Vagina (tissue), 2 donors: ENCODE measurements around the gene PFDN5. TPM values are rescaled to one million over a fixed set of nuclear protein-coding genes. Genes with fewer than 3 reads are reported as not detected.

Experiments
- DNase-seq, 2 donors: peaks; one replicate each; pipeline ENCODE4 v3.0.0-alpha.2; 2017; ENCODE audit errors: extremely low spot score in 2 of 2
- H3K27ac ChIP-seq: fragments of 200-600 bp; sonication (generic); one replicate; pipeline ENCODE4 v1.5.1; 2019
- H3K27me3 ChIP-seq: fragments of 200-600 bp; sonication (generic); one replicate; pipeline ENCODE4 v1.5.1; 2019
- H3K36me3 ChIP-seq, 2 donors: fragments of 200-600 bp; sonication (generic); one replicate each; pipeline ENCODE4 v1.5.1; 2017 to 2019
- H3K4me1 ChIP-seq: fragments of 200-600 bp; sonication (generic); one replicate; pipeline ENCODE4 v1.5.1; 2019
- H3K4me3 ChIP-seq, 2 donors: fragments of 200-600 bp; sonication (generic); 1 replicate in 1 of 2; 2 replicates in 1 of 2; pipeline ENCODE4 v1.5.1; 2016 to 2019
- H3K9me3 ChIP-seq: fragments of 200-600 bp; sonication (generic); one replicate; pipeline ENCODE4 v1.5.1; 2019
- POLR2A ChIP-seq, 2 donors: fragments of 450-650 bp; IDR thresholded peaks; one replicate each; pipeline ENCODE4 v1.6.1; 2017; ENCODE audit warnings: antibody characterized with exemption in 2 of 2, mild to moderate bottlenecking in 2 of 2, moderate library complexity in 2 of 2
- POLR2AphosphoS5 ChIP-seq, 2 donors: sonication (generic); formaldehyde crosslinking; IDR thresholded peaks; one replicate each; pipeline ENCODE4 v1.9.0; 2017; ENCODE audit warnings: antibody characterized with exemption in 2 of 2, mild to moderate bottlenecking in 2 of 2, low read depth in 1 of 2; ENCODE audit not compliant: insufficient read depth in 1 of 2
- intact Hi-C: fragments of 100-400 bp; cut with DNase I; formaldehyde crosslinking; loops from one replicate; pipeline ENCODE4 v1.15.1; 2023
- total RNA-seq: library from RNA; depleted of rRNA; stranded (reverse); fragments of >200 nt; gene quantifications from one replicate; pipeline ENCODE4 v1.2.3, GENCODE V29; 2016
- TF ChIP-seq, protein P1 (sequence below), 3 experiments: fragments of 450-650 bp in 2 of 3; fragments of 200-600 bp in 1 of 3; sonication (generic) in 1 of 3; IDR thresholded peaks; one replicate each; pipeline ENCODE4 v1.5.1; 2017 to 2019; ENCODE audit warnings: antibody characterized with exemption in 3 of 3, mild to moderate bottlenecking in 2 of 3, moderate library complexity in 2 of 3

The PFDN5 gene
- total RNA-seq, 1 donor from 2014 or later: 673 TPM

DNA sequence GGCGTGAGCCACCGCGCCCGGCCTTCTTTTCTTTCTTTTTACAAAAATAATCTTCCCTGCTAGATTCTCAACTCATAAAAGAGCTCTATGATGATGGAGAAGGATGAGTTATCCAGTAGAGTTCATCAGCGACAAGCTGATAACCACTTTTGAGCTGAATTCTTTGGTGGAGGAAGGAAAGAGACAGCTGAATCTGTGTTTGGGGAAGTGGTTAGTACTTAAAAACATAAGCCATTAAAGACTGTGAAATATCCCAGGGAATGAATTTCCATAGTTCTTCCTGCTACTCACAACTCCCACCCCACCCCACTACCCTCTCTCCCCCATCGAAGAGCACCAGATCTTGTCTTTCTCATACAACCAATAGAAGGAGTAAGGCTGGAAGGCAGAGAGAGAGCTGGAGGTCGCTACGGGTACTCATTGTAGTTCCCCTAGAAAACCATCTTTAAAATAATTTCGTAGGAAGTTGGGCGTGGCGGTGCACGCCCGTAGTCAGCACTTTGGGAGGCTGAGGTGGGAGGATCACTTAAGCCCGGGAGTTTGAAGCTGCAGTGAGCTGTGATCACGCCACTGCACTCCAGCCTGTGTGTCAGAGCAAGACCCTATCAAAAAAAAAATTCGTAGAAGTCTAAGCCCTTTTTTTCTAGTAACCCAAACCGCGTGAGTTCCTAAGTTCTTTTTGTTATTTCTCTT, 27.9 kb upstream of the PFDN5 start:
- Histone ChIP-seq H3K4me3 (peak overlapping the region; percentile 47 to 70), H3K36me3 (no peaks in the 10 kb centered on the region), H3K9me3 (no peaks in the 10 kb centered on the region), H3K4me1 (peaks cover 13% of the 10 kb centered on the region), H3K27me3 (no peaks in the 10 kb centered on the region), H3K27ac (peak overlapping the region; percentile 72)
- intact Hi-C loops: no loop called here
- no peak for DNase-seq
- TF ChIP-seq, protein P1, sequence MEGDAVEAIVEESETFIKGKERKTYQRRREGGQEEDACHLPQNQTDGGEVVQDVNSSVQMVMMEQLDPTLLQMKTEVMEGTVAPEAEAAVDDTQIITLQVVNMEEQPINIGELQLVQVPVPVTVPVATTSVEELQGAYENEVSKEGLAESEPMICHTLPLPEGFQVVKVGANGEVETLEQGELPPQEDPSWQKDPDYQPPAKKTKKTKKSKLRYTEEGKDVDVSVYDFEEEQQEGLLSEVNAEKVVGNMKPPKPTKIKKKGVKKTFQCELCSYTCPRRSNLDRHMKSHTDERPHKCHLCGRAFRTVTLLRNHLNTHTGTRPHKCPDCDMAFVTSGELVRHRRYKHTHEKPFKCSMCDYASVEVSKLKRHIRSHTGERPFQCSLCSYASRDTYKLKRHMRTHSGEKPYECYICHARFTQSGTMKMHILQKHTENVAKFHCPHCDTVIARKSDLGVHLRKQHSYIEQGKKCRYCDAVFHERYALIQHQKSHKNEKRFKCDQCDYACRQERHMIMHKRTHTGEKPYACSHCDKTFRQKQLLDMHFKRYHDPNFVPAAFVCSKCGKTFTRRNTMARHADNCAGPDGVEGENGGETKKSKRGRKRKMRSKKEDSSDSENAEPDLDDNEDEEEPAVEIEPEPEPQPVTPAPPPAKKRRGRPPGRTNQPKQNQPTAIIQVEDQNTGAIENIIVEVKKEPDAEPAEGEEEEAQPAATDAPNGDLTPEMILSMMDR (IDR thresholded peaks at IDR 0.05): no peak
- TF ChIP-seq POLR2A (IDR thresholded peaks at IDR 0.05) (no peak), POLR2AphosphoS5 (IDR thresholded peaks at IDR 0.05; ENCODE audit: insufficient read depth in 1 of 2, low read depth in 1 of 2) (no peak)

DNA sequence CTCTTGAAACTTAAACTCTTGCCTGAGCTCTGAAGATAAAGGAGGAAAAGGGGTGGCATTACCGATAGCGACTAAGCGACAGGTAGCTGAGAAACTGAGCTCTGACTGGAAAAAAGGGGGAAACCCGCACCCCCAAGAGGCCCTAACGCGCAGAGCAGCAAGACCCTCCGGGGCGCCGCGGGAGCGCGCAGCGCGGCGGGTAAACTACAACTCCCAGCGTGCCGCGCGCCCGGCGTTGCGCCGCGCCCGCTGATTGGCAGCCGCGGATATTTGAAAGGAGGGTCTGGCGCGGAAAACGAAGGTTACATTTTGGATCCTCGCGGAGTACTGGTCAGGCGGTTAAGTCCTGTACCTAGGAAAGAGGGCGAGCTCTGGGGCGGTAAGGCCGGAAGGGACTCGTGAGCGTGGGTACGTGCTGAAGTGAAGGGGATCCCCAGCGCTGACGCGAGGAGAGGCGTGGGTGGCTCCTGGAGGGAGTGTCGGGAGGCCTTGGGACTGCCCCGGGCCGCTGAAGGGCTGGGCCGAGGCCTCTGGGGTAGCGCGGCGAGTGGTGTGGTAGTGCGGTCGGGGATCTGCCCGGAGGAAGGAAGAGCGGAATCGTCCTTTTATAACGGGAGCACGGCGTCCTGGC, 27.2 kb upstream of the PFDN5 start, which contains the start of gene ESPL1:
TSS of gene ESPL1 (plus strand) at position 301 of the 631 bp plus-strand sequence. CDS start 468 bp downstream, outside the sequence.
- Histone ChIP-seq H3K36me3 (no peaks in the 10 kb centered on the region), H3K4me3 (peak within 1 kb of the TSS; percentile 47 to 70), H3K27ac (peak within 1 kb of the TSS; percentile 72), H3K27me3 (no peaks in the 10 kb centered on the region), H3K4me1 (peaks cover 13% of the 10 kb centered on the region), H3K9me3 (no peaks in the 10 kb centered on the region)
- peak; percentile 66 to 80 for TF ChIP-seq POLR2AphosphoS5 (IDR thresholded peaks at IDR 0.05; ENCODE audit: insufficient read depth in 1 of 2, low read depth in 1 of 2)
- TF ChIP-seq, protein P1 (IDR thresholded peaks at IDR 0.05): peak in 2 of 3 experiments; percentile 28 to 44
- no peak for TF ChIP-seq POLR2A (IDR thresholded peaks at IDR 0.05)
- DNase-seq: no peak
- intact Hi-C loops: no loop called here

DNA sequence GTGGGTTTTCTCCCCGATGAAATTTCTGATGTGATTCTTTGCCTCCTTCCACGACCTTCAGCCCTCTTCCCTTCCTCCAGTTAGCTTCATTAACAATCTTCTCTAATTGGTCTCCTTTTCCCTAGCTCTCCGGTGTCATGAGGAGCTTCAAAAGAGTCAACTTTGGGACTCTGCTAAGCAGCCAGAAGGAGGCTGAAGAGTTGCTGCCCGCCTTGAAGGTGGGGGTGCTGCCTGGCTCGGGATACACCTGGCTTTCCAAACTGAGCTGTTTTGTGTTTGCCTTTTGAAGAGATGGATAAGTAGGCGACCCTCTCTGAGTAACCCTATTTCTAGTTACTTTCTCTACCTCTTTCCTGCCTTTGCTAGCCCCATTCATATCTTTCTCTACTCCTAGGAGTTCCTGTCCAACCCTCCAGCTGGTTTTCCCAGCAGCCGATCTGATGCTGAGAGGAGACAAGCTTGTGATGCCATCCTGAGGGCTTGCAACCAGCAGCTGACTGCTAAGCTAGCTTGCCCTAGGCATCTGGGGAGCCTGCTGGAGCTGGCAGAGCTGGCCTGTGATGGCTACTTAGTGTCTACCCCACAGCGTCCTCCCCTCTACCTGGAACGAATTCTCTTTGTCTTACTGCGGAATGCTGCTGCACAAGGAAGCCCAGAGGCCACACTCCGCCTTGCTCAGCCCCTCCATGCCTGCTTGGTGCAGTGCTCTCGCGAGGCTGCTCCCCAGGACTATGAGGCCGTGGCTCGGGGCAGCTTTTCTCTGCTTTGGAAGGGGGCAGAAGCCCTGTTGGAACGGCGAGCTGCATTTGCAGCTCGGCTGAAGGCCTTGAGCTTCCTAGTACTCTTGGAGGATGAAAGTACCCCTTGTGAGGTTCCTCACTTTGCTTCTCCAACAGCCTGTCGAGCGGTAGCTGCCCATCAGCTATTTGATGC, 26.4 kb upstream of the PFDN5 start:
- H3K4me3 ChIP-seq: peak overlapping the region; percentile 47 to 70
- intact Hi-C loops: no loop called here
- H3K4me1 ChIP-seq: peaks cover 13% of the 10 kb centered on the region
- H3K36me3 ChIP-seq: no peaks in the 10 kb centered on the region
- TF ChIP-seq POLR2AphosphoS5 (IDR thresholded peaks at IDR 0.05; ENCODE audit: insufficient read depth in 1 of 2, low read depth in 1 of 2): no peak
- TF ChIP-seq POLR2A (IDR thresholded peaks at IDR 0.05): no peak
- TF ChIP-seq, protein P1 (IDR thresholded peaks at IDR 0.05): no peak
- no peaks in the 10 kb centered on the region for H3K27me3 ChIP-seq
- DNase-seq: no peak
- H3K9me3 ChIP-seq: no peaks in the 10 kb centered on the region
- no peak overlapping the region for H3K27ac ChIP-seq

DNA sequence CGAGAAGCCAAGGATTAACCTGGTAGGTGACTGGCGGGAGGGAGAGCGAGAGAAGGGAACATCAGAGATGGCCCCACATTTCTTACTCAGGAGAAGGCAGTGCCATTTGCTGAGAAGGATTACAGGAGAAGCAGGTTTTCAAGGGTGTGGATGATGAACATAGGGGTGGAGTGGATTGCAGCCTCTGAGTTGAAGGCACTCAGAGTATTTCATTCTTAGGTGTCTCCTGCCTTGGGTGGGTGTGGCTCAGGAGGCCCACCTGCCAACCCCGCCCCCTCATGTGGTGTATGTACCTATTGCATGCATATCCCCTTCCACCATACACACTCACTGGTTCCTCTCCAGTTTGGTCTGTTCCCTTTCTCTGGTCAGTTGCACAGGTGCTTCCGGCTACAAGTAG, 20.9 kb upstream of the PFDN5 start:
- intact Hi-C loops: no loop called here
- no peak overlapping the region for H3K4me3 ChIP-seq
- no peak overlapping the region for H3K27ac ChIP-seq
- TF ChIP-seq POLR2AphosphoS5 (IDR thresholded peaks at IDR 0.05; ENCODE audit: insufficient read depth in 1 of 2, low read depth in 1 of 2): no peak
- no peak for TF ChIP-seq POLR2A (IDR thresholded peaks at IDR 0.05)
- TF ChIP-seq, protein P1 (IDR thresholded peaks at IDR 0.05): no peak
- H3K36me3 ChIP-seq: no peaks in the 10 kb centered on the region
- no peaks in the 10 kb centered on the region for H3K9me3 ChIP-seq
- H3K27me3 ChIP-seq: no peaks in the 10 kb centered on the region
- H3K4me1 ChIP-seq: no peaks in the 10 kb centered on the region
- DNase-seq: no peak
